OCI-LY1 (cell line): Measurements from ENCODE around the gene ADTRP.

Experiments used
- H2AFZ ChIP-seq: fragments of 200-600 bp; sonication (generic), shearing (Covaris generic); 2 replicates; pipeline ENCODE4 v1.6.0; 2014; ENCODE audit warnings: antibody characterized with exemption, mild to moderate bottlenecking, low read length
- H3F3A ChIP-seq: fragments of 200-600 bp; sonication (generic), shearing (Covaris generic); 2 replicates; pipeline ENCODE4 v1.6.0; 2014; ENCODE audit warnings: mild to moderate bottlenecking, antibody characterized with exemption, low read length, moderate library complexity; ENCODE audit not compliant: insufficient read depth
- H3K27ac ChIP-seq: fragments of 200-600 bp; sonication (generic); 2 replicates; pipeline ENCODE4 v1.5.1; 2014; ENCODE audit warnings: low read length, mixed run types, mild to moderate bottlenecking, low read depth; ENCODE audit not compliant: poor library complexity, severe bottlenecking
- H3K27me3 ChIP-seq: fragments of 200-600 bp; sonication (generic); 2 replicates; pipeline ENCODE4 v1.6.0; 2014; ENCODE audit warnings: antibody characterized with exemption, mild to moderate bottlenecking, low read length, moderate library complexity; ENCODE audit not compliant: insufficient read depth
- H3K36me3 ChIP-seq: fragments of 200-600 bp; sonication (generic); 2 replicates; pipeline ENCODE4 v1.6.1; 2014; ENCODE audit warnings: mild to moderate bottlenecking, antibody characterized with exemption, low read length, moderate library complexity, mixed read lengths; ENCODE audit not compliant: insufficient read depth
- H3K4me1 ChIP-seq: fragments of 200-600 bp; sonication (generic); 2 replicates; pipeline ENCODE4 v1.5.1; 2014; ENCODE audit warnings: mild to moderate bottlenecking, low read length, moderate library complexity; ENCODE audit not compliant: insufficient read depth, severe bottlenecking
- H3K4me2 ChIP-seq: fragments of 200-600 bp; sonication (generic), shearing (Covaris generic); 2 replicates; pipeline ENCODE4 v1.6.1; 2014; ENCODE audit warnings: low read length
- H3K4me3 ChIP-seq: fragments of 200-600 bp; sonication (generic); 2 replicates; pipeline ENCODE4 v1.5.1; 2014; ENCODE audit warnings: low read length, low read depth, mild to moderate bottlenecking, mixed read lengths; ENCODE audit not compliant: poor library complexity, severe bottlenecking
- H3K79me2 ChIP-seq: fragments of 200-600 bp; shearing (Covaris generic); 2 replicates; pipeline ENCODE4 v1.6.1; 2016; ENCODE audit warnings: mixed run types, low read length, mixed read lengths; ENCODE audit not compliant: insufficient read depth
- H3K9ac ChIP-seq: fragments of 200-600 bp; sonication (generic), shearing (Covaris generic); 2 replicates; pipeline ENCODE4 v1.6.1; 2014; ENCODE audit warnings: mild to moderate bottlenecking, low read length, mixed read lengths
- H3K9me2 ChIP-seq: fragments of 200-600 bp; sonication (generic), shearing (Covaris generic); 2 replicates; pipeline ENCODE4 v1.6.1; 2014; ENCODE audit warnings: low read depth, mild to moderate bottlenecking, low read length, mixed read lengths
- H3K9me3 ChIP-seq: fragments of 200-600 bp; shearing (Covaris generic); 2 replicates; pipeline ENCODE4 v1.6.1; 2014; ENCODE audit warnings: low read length, mixed read lengths
- H4K20me1 ChIP-seq: fragments of 200-600 bp; sonication (generic), shearing (Covaris generic); 2 replicates; pipeline ENCODE4 v1.6.0; 2016; ENCODE audit warnings: mild to moderate bottlenecking, low read length; ENCODE audit not compliant: insufficient read depth
- EZH2 ChIP-seq: fragments of 200-600 bp; sonication (generic), shearing (Covaris generic); IDR thresholded peaks from 2 replicates; pipeline ENCODE4 v1.8.0; 2017; ENCODE audit warnings: borderline replicate concordance, mixed run types, mild to moderate bottlenecking, antibody characterized with exemption, low read length, moderate library complexity, mixed read lengths
- TF ChIP-seq, protein P1 (sequence below): fragments of 200-600 bp; sonication (generic), shearing (Covaris generic); IDR thresholded peaks from 2 replicates; pipeline ENCODE4 v1.5.1; 2017; ENCODE audit warnings: mild to moderate bottlenecking, antibody characterized with exemption, low read length, moderate library complexity, mixed read lengths

The ADTRP gene

DNA sequence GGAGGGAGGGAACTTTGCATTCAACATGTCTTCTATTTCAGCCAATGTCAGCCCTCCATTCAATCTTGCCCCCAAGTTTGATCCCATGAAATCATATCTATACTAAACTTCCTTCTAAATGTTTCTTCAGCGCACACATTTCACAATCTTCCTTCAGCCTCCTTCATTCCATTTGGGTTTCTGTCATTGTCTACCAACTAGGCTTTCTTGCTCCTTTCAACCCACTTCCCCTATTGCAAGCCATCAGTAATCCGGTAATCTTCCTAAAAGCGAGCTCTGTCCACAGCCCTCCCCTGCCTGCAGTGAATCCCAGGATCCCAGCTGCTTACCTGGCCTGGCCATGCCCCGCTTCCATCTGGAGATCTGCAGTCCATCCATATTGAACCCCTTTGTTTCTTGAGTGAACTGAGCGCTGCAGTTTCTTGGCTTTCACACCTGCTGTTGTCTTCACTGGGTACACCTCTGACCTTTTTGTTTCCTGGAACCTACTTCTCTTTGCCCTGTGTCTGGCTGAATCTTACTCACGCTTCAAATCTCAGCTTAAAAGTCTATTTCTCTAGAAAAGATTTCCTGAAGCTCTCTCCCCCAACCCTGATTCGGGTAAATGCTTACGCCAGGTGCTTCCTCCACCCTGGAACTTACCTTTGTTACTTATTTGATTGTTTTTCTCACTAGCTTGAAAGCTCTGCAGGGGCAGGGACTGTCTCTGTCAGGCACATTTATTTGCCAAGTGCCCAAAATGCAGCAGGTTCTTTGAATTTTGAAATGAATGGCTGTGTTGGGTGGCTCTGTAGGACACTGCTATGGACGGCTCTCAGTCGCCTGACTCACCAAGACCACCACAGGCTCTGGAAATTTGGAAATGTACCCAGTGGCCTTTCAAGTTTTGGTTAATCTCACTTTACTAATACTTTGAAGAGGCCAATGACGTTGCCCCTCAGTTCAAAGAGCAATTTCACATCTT is 50.3 kb downstream of the ADTRP start:
- H3K4me2 ChIP-seq = no peak overlapping the region

DNA sequence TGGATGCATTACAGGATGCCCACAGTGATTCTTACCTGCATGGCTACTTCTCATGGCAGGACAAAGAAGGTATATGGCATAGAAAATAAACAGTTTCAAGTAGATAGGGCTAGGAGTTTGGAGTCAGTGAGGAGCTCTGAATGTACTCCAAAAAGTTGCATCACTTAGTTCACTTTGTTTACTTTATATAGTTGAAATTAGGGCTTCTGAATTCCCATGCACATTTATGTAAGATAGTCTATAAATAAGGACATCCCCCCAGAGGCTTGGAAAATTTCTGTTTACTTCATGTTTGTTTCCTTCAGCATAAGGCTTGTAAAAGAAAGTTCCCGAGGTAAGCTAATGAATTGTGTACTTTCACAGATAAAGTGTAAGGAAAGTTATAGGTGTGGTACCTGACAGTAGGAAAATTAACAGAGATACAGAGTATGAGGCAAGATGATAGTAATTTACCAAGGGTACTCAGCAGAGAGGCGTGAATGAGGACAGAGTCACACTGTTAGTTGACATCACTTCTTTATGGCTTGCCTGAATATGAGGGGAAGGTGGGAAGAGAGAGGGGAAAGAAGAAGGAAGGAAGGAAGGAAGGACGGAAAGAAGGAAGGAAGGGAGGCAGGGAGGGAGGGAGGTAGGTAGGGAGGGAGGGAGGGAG is 51.1 kb downstream of the ADTRP start:
- H2AFZ ChIP-seq = no peak overlapping the region
- H3K27ac ChIP-seq = no peak overlapping the region
- H3F3A ChIP-seq = no peaks in the 10 kb centered on the region
- H3K27me3 ChIP-seq = no peaks in the 10 kb centered on the region; the same call in 1 of the 2 replicates
- no peaks in the 10 kb centered on the region for H3K9me3 ChIP-seq
- H3K9ac ChIP-seq = no peak overlapping the region
- no peak overlapping the region for H3K4me3 ChIP-seq
- TF ChIP-seq, protein P1, sequence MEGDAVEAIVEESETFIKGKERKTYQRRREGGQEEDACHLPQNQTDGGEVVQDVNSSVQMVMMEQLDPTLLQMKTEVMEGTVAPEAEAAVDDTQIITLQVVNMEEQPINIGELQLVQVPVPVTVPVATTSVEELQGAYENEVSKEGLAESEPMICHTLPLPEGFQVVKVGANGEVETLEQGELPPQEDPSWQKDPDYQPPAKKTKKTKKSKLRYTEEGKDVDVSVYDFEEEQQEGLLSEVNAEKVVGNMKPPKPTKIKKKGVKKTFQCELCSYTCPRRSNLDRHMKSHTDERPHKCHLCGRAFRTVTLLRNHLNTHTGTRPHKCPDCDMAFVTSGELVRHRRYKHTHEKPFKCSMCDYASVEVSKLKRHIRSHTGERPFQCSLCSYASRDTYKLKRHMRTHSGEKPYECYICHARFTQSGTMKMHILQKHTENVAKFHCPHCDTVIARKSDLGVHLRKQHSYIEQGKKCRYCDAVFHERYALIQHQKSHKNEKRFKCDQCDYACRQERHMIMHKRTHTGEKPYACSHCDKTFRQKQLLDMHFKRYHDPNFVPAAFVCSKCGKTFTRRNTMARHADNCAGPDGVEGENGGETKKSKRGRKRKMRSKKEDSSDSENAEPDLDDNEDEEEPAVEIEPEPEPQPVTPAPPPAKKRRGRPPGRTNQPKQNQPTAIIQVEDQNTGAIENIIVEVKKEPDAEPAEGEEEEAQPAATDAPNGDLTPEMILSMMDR = no peak
- TF ChIP-seq EZH2 = no peak
- no peak overlapping the region for H3K4me2 ChIP-seq
- no peaks in the 10 kb centered on the region for H3K9me2 ChIP-seq
- H3K4me1 ChIP-seq = peaks cover 35% of the 10 kb centered on the region
- H4K20me1 ChIP-seq = no peaks in the 10 kb centered on the region
- no peaks in the 10 kb centered on the region for H3K79me2 ChIP-seq
- no peaks in the 10 kb centered on the region for H3K36me3 ChIP-seq

More for the DNA sequence above, 50.3 kb downstream of the ADTRP start:
- no peak overlapping the region for H3K9ac ChIP-seq
- no peaks in the 10 kb centered on the region for H4K20me1 ChIP-seq
- TF ChIP-seq, protein P1 = no peak
- no peak for TF ChIP-seq EZH2
- H3K27me3 ChIP-seq = no peaks in the 10 kb centered on the region; the same call in 1 of the 2 replicates
- H3F3A ChIP-seq = no peaks in the 10 kb centered on the region
- no peak overlapping the region for H2AFZ ChIP-seq
- H3K9me2 ChIP-seq = no peaks in the 10 kb centered on the region
- no peaks in the 10 kb centered on the region for H3K36me3 ChIP-seq
- H3K4me3 ChIP-seq = no peak overlapping the region
- peaks cover 27% of the 10 kb centered on the region for H3K4me1 ChIP-seq
- no peaks in the 10 kb centered on the region for H3K79me2 ChIP-seq
- peak overlapping the region; percentile 39 for H3K27ac ChIP-seq
- H3K9me3 ChIP-seq = no peaks in the 10 kb centered on the region

DNA sequence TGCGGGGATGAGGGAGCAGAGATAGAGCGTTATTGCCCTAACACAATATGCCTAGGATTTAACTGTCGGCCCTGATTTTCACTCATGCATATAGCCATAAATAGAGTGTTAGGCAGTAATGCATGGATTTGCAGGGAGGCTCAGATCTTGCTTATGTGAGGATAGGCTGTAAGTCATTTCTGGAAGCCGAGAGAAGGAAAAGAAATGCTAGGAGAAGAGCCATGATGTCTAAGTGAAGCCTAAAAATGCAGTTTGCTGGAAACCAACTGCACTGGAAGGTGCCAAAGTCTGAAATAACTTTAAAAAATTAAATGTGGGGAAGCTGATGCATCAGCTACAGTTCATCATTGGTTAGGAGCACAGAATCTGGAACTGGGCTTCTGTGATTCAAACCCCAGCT is 54.3 kb downstream of the ADTRP start:
- H3K4me1 ChIP-seq = peaks cover 26% of the 10 kb centered on the region
- H3K4me3 ChIP-seq = no peak overlapping the region
- H4K20me1 ChIP-seq = no peaks in the 10 kb centered on the region
- TF ChIP-seq, protein P1 = no peak
- no peak for TF ChIP-seq EZH2
- no peaks in the 10 kb centered on the region for H3K9me3 ChIP-seq
- no peak overlapping the region for H3K27ac ChIP-seq
- H3K79me2 ChIP-seq = no peaks in the 10 kb centered on the region
- no peaks in the 10 kb centered on the region; the same call in 1 of the 2 replicates for H3K27me3 ChIP-seq
- no peak overlapping the region for H3K9ac ChIP-seq
- no peak overlapping the region for H3K4me2 ChIP-seq
- H3K36me3 ChIP-seq = no peaks in the 10 kb centered on the region
- no peak overlapping the region for H2AFZ ChIP-seq
- no peaks in the 10 kb centered on the region for H3K9me2 ChIP-seq
- H3F3A ChIP-seq = no peaks in the 10 kb centered on the region
